Vagina (tissue), 2 donors: ENCODE measurements around the gene OVOL2.

Experiments used
- POLR2A ChIP-seq, 2 donors: fragments of 450-650 bp; IDR thresholded peaks; one replicate each; pipeline ENCODE4 v1.6.1; 2017; ENCODE audit warnings: antibody characterized with exemption in 2 of 2, mild to moderate bottlenecking in 2 of 2, moderate library complexity in 2 of 2
- TF ChIP-seq, protein P1 (sequence below), 3 experiments: fragments of 450-650 bp in 2 of 3; fragments of 200-600 bp in 1 of 3; sonication (generic) in 1 of 3; IDR thresholded peaks; one replicate each; pipeline ENCODE4 v1.5.1; 2017 to 2019; ENCODE audit warnings: antibody characterized with exemption in 3 of 3, mild to moderate bottlenecking in 2 of 3, moderate library complexity in 2 of 3

GRCh38 chr20:18011951-18012645, 45.6 kb downstream of the OVOL2 start:
- TF ChIP-seq, protein P1, sequence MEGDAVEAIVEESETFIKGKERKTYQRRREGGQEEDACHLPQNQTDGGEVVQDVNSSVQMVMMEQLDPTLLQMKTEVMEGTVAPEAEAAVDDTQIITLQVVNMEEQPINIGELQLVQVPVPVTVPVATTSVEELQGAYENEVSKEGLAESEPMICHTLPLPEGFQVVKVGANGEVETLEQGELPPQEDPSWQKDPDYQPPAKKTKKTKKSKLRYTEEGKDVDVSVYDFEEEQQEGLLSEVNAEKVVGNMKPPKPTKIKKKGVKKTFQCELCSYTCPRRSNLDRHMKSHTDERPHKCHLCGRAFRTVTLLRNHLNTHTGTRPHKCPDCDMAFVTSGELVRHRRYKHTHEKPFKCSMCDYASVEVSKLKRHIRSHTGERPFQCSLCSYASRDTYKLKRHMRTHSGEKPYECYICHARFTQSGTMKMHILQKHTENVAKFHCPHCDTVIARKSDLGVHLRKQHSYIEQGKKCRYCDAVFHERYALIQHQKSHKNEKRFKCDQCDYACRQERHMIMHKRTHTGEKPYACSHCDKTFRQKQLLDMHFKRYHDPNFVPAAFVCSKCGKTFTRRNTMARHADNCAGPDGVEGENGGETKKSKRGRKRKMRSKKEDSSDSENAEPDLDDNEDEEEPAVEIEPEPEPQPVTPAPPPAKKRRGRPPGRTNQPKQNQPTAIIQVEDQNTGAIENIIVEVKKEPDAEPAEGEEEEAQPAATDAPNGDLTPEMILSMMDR (IDR thresholded peaks at IDR 0.05): no peak
- no peak for TF ChIP-seq POLR2A (IDR thresholded peaks at IDR 0.05)
